ENCODE data around the gene APOC4.

DNA sequence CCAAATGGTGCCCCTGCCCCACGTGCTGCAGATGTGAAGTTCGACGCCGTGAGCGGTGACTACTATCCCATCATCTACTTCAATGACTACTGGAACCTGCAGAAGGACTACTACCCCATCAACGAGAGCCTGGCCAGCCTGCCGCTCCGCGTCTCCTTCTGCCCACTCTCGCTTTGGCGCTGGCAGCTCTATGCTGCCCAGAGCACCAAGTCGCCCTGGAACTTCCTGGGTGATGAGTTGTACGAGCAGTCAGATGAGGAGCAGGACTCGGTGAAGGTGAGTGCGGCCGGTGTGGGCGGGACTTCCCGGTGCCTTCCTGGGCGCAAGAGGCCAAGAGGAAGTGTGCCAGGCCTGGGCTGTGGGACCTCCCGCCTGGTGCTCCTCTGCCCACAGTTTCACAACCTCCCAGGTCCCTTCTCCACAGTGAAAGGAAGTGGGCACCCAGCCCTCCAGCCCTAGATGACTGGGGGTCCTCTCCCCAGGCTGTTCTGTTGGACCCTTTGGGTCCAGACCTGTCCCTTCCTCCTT, 45.2 kb downstream of the APOC4 start:
- TF ChIP-seq, protein P1, sequence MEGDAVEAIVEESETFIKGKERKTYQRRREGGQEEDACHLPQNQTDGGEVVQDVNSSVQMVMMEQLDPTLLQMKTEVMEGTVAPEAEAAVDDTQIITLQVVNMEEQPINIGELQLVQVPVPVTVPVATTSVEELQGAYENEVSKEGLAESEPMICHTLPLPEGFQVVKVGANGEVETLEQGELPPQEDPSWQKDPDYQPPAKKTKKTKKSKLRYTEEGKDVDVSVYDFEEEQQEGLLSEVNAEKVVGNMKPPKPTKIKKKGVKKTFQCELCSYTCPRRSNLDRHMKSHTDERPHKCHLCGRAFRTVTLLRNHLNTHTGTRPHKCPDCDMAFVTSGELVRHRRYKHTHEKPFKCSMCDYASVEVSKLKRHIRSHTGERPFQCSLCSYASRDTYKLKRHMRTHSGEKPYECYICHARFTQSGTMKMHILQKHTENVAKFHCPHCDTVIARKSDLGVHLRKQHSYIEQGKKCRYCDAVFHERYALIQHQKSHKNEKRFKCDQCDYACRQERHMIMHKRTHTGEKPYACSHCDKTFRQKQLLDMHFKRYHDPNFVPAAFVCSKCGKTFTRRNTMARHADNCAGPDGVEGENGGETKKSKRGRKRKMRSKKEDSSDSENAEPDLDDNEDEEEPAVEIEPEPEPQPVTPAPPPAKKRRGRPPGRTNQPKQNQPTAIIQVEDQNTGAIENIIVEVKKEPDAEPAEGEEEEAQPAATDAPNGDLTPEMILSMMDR (IDR thresholded peaks at IDR 0.05; ENCODE audit: low read depth, low read length): no peak
- no peak for TF ChIP-seq EZH2phosphoT487 (IDR thresholded peaks at IDR 0.05; ENCODE audit: low read depth)

All from OCI-LY3 (cell line).